OCI-LY7 (cell line): Measurements from ENCODE around the gene GNG7. TPM values are rescaled to one million over a fixed set of nuclear protein-coding genes. Genes with fewer than 3 reads are reported as not detected.

Experiments
- BruUV-seq: library from RNA; stranded (reverse); fragments of 400-500 nt; replicated peaks from 2 replicates; lab custom pipeline; 2021; lab: Mats Ljungman, UMichigan
- CTCF ChIA-PET: fragments of 300-600 bp; sonication (Branson Sonifier 250); formaldehyde crosslinking; loops from one replicate; lab custom pipeline; 2022; ENCODE audit warnings: antibody characterized with exemption; ENCODE audit not compliant: unreplicated experiment; lab: Charles Lee
- POLR2A ChIA-PET: fragments of 300-600 bp; sonication (Branson Sonifier 250); formaldehyde crosslinking; loops from one replicate; lab custom pipeline; 2022; ENCODE audit warnings: antibody characterized with exemption; lab: Charles Lee
- DNase-seq: peaks from one replicate; pipeline ENCODE4 v3.0.0-alpha.2; 2015; ENCODE audit warnings: low spot score
- H2AFZ ChIP-seq: fragments of 200-600 bp; sonication (generic), shearing (Covaris generic); 2 replicates; pipeline ENCODE4 v1.6.1; 2014; ENCODE audit warnings: mild to moderate bottlenecking, antibody characterized with exemption, low read length, moderate library complexity
- H3K27ac ChIP-seq: fragments of 200-600 bp; sonication (generic); 2 replicates; pipeline ENCODE4 v1.5.1; 2014; ENCODE audit warnings: mixed run types, low read depth, mild to moderate bottlenecking, moderate library complexity, low read length, inconsistent platforms; ENCODE audit not compliant: poor library complexity, severe bottlenecking
- H3K36me3 ChIP-seq: fragments of 200-600 bp; sonication (generic); 2 replicates; pipeline ENCODE4 v1.6.1; 2014; ENCODE audit warnings: mild to moderate bottlenecking, antibody characterized with exemption, low read length, moderate library complexity, mixed read lengths; ENCODE audit not compliant: insufficient read depth
- H3K4me1 ChIP-seq: fragments of 200-600 bp; sonication (generic); 2 replicates; pipeline ENCODE4 v1.5.1; 2014; ENCODE audit warnings: mild to moderate bottlenecking, low read length; ENCODE audit not compliant: insufficient read depth, poor library complexity, severe bottlenecking
- H3K4me2 ChIP-seq: fragments of 200-600 bp; sonication (generic); 2 replicates; pipeline ENCODE4 v1.6.1; 2014; ENCODE audit warnings: mild to moderate bottlenecking, low read length
- H3K4me3 ChIP-seq: fragments of 200-600 bp; sonication (generic); 2 replicates; pipeline ENCODE4 v1.5.1; 2014; ENCODE audit warnings: mild to moderate bottlenecking, low read depth, low read length; ENCODE audit not compliant: poor library complexity, severe bottlenecking
- H3K79me2 ChIP-seq: fragments of 200-600 bp; sonication (generic); 2 replicates; pipeline ENCODE4 v1.6.1; 2016; ENCODE audit warnings: low read depth, mild to moderate bottlenecking, low read length, moderate library complexity, mixed read lengths; ENCODE audit not compliant: insufficient read depth
- H3K9me2 ChIP-seq: fragments of 200-600 bp; sonication (generic); 2 replicates; pipeline ENCODE4 v1.6.1; 2016; ENCODE audit warnings: mild to moderate bottlenecking, low read length, mixed read lengths; ENCODE audit not compliant: insufficient read depth
- H3K9me3 ChIP-seq: fragments of 200-600 bp; sonication (generic); 2 replicates; pipeline ENCODE4 v1.6.1; 2014; ENCODE audit warnings: mild to moderate bottlenecking, mixed run types, low read length, mixed read lengths
- H4K20me1 ChIP-seq: fragments of 200-600 bp; sonication (generic); 2 replicates; pipeline ENCODE4 v1.6.1; 2014; ENCODE audit warnings: mild to moderate bottlenecking, antibody characterized with exemption, low read length, moderate library complexity, mixed read lengths; ENCODE audit not compliant: insufficient read depth
- CTCF ChIP-seq: fragments of 200-600 bp; sonication (generic); conservative IDR thresholded peaks from 2 replicates; pipeline ENCODE4 v1.5.1; 2014; ENCODE audit warnings: mild to moderate bottlenecking, antibody characterized with exemption, low read length, moderate library complexity, mixed read lengths
- EZH2phosphoT487 ChIP-seq: fragments of 200-600 bp; sonication (generic); IDR thresholded peaks from 2 replicates; pipeline ENCODE4 v1.6.1; 2018; ENCODE audit warnings: low read depth, borderline replicate concordance, mild to moderate bottlenecking, mixed run types, antibody characterized with exemption, low read length, moderate library complexity, mixed read lengths
- intact Hi-C: fragments of 100-400 bp; cut with micrococcal nuclease; formaldehyde crosslinking; loops from one replicate; pipeline ENCODE4 v1.10.0; 2022; ENCODE audit not compliant: unreplicated experiment
- total RNA-seq, 2 experiments: library from RNA; depleted of rRNA in 1 of 2; stranded (reverse); fragments of >200 nt in 1 of 2; shearing (Covaris generic) in 1 of 2; gene quantifications; 2 replicates each; pipeline ENCODE4 v1.2.3, GENCODE V29; 2014 to 2022

The GNG7 gene
- total RNA-seq, 2 experiments from 2014 or later, result 13.9 to 15.3 TPM

- H3K4me1 ChIP-seq, result peaks cover 3% of the 10 kb centered on the region
- intact Hi-C loops, result no loop called here
- POLR2A ChIA-PET, result no interaction called here
- no peaks in the 10 kb centered on the region for H3K9me3 ChIP-seq
- H3K4me2 ChIP-seq, result no peak overlapping the region
- TF ChIP-seq CTCF, result no peak
- TF ChIP-seq EZH2phosphoT487, result no peak
- H3K79me2 ChIP-seq, result no peaks in the 10 kb centered on the region
- no peak overlapping the region for H3K27ac ChIP-seq
- CTCF ChIA-PET, result no interaction called here
- no peaks in the 10 kb centered on the region for H3K36me3 ChIP-seq
- H3K4me3 ChIP-seq, result no peak overlapping the region
- no peaks in the 10 kb centered on the region for H4K20me1 ChIP-seq
- no peak for DNase-seq
- H2AFZ ChIP-seq, result no peak overlapping the region
- no peaks in the 10 kb centered on the region for H3K9me2 ChIP-seq
- BruUV-seq, result no TSS peak
Observed at GRCh38 chr19:2512523-2513431, 189.7 kb downstream of the GNG7 start.

GRCh38 chr19:2511991-2512390 lies 190.5 kb downstream of the GNG7 start:
- Histone ChIP-seq H3K79me2 (no peaks in the 10 kb centered on the region), H3K27ac (no peak overlapping the region), H3K4me3 (no peak overlapping the region), H4K20me1 (no peaks in the 10 kb centered on the region), H3K4me2 (no peak overlapping the region), H3K9me3 (no peaks in the 10 kb centered on the region), H3K9me2 (no peaks in the 10 kb centered on the region), H2AFZ (no peak overlapping the region), H3K36me3 (no peaks in the 10 kb centered on the region), H3K4me1 (peaks cover 10% of the 10 kb centered on the region)
- TF ChIP-seq EZH2phosphoT487 (no peak), CTCF (no peak)
- no TSS peak for BruUV-seq
- ChIA-PET CTCF (no interaction called here), POLR2A (interaction anchor here (0.6 kb wide), 1 partner anchor 428 kb away, joined by 3 read pairs; no protein-coding TSS in a partner anchor)
- intact Hi-C loops, result no loop called here
- no peak for DNase-seq

GRCh38 chr19:2511570-2511969 lies 190.9 kb downstream of the GNG7 start:
- Histone ChIP-seq H3K4me3 (no peak overlapping the region), H3K4me2 (no peak overlapping the region), H4K20me1 (no peaks in the 10 kb centered on the region), H3K27ac (no peak overlapping the region), H3K9me3 (no peaks in the 10 kb centered on the region), H3K9me2 (no peaks in the 10 kb centered on the region), H2AFZ (no peak overlapping the region), H3K36me3 (no peaks in the 10 kb centered on the region), H3K79me2 (no peaks in the 10 kb centered on the region), H3K4me1 (peaks cover 11% of the 10 kb centered on the region)
- no TSS peak for BruUV-seq
- intact Hi-C loops, result no loop called here
- ChIA-PET CTCF (no interaction called here), POLR2A (interaction anchor here (0.6 kb wide), 1 partner anchor 428 kb away, joined by 3 read pairs; no protein-coding TSS in a partner anchor)
- TF ChIP-seq CTCF, result no peak
- TF ChIP-seq EZH2phosphoT487, result no peak
- DNase-seq, result no peak
